K562 (cell line): Measurements from ENCODE around the gene PPP1R12B. TPM values are rescaled to one million over a fixed set of nuclear protein-coding genes. Genes with fewer than 3 reads are reported as not detected.

ENCODE experiments used
- ATAC-seq: fragments of 200-7000 bp; cut with Tn5 transposase; 3 replicates; pipeline ENCODE4 v1.9.1; 2020; ENCODE audit warnings: moderate library complexity
- BruUV-seq: library from RNA; stranded (reverse); fragments of 400-500 nt; replicated peaks from 2 replicates; lab custom pipeline; 2021; lab: Mats Ljungman, UMichigan
- CTCF ChIA-PET: fragments of 300-600 bp; formaldehyde crosslinking; extraction: SDS; loops from one replicate; lab custom pipeline; 2021; ENCODE audit warnings: low intra/inter-chr PET ratio; lab: Yijun Ruan, JAX
- POLR2A ChIA-PET: fragments of 300-600, 350-650 bp; sonication (Branson Sonifier 250); formaldehyde crosslinking; extraction: SDS; loops from one replicate; lab custom pipeline; 2021; ENCODE audit warnings: antibody characterized with exemption, inconsistent platforms; lab: Yijun Ruan, JAX
- DNase-seq, 4 experiments: peaks; one replicate each; pipeline versions ENCODE4 v3.0.0 to v3.0.0-alpha.2; 2011 to 2018; ENCODE audit warnings: low spot score in 3 of 4, mixed read lengths in 3 of 4; ENCODE audit errors: extremely low read depth in 1 of 4
- FAIRE-seq: peaks from 2 replicates; lab custom pipeline; 2011; peaks lifted over from hg19 to GRCh38; lab: Jason Lieb, UNC
- H2AFZ ChIP-seq: 2 replicates; pipeline ENCODE4 v1.6.0; 2011; ENCODE audit warnings: low read depth, low read length, control low read depth, inconsistent platforms
- H3K27ac ChIP-seq: fragments of 200-600 bp; 3 replicates; pipeline ENCODE4 v1.8.0; 2011; ENCODE audit warnings: low read depth, mild to moderate bottlenecking, control low read depth, inconsistent platforms, low read length, moderate library complexity, mixed read lengths; ENCODE audit errors: extremely low read depth
- H3K27me3 ChIP-seq, 2 experiments: fragments of 300-600 bp in 1 of 2; 2 replicates in 1 of 2; 3 replicates in 1 of 2; pipeline versions ENCODE4 v1.6.0 to v1.8.0; 2011; ENCODE audit warnings: inconsistent platforms in 2 of 2, low read length in 2 of 2, mild to moderate bottlenecking in 1 of 2, mixed read lengths in 1 of 2, moderate library complexity in 1 of 2; ENCODE audit not compliant: control insufficient read depth in 2 of 2, insufficient read depth in 2 of 2
- H3K36me3 ChIP-seq: fragments of 300-600 bp; 3 replicates; pipeline ENCODE4 v1.8.0; 2011; ENCODE audit warnings: mild to moderate bottlenecking, low read length, inconsistent platforms; ENCODE audit not compliant: control insufficient read depth, insufficient read depth
- H3K4me1 ChIP-seq, 2 experiments: fragments of 200-600 bp in 1 of 2; replicated peaks in 1 of 2; 2 replicates in 1 of 2; 3 replicates in 1 of 2; pipeline versions ENCODE4 v1.5.1 to v1.8.0; 2011; ENCODE audit warnings: inconsistent platforms in 2 of 2, low read length in 2 of 2, mild to moderate bottlenecking in 1 of 2, mixed read lengths in 1 of 2, moderate library complexity in 1 of 2; ENCODE audit not compliant: control insufficient read depth in 2 of 2, insufficient read depth in 2 of 2
- H3K4me2 ChIP-seq: 2 replicates; pipeline ENCODE4 v1.6.1; 2011; ENCODE audit warnings: low read length, control low read depth, inconsistent platforms, mixed read lengths; ENCODE audit not compliant: insufficient read depth
- H3K4me3 ChIP-seq: fragments of 200-600 bp; sonication (generic), shearing (Covaris generic); 2 replicates; pipeline ENCODE4 v1.5.1; 2016; ENCODE audit warnings: control low read depth, inconsistent platforms
- H3K79me2 ChIP-seq: fragments of 200-600 bp; 3 replicates; pipeline ENCODE4 v1.8.0; 2011; ENCODE audit warnings: low read length, inconsistent platforms; ENCODE audit not compliant: control insufficient read depth, insufficient read depth
- H3K9ac ChIP-seq, 2 experiments: 2 replicates each; pipeline versions ENCODE4 v1.6.0 to v1.6.1; 2011; ENCODE audit warnings: low read depth in 2 of 2, low read length in 2 of 2, control low read depth in 1 of 2, inconsistent platforms in 1 of 2, mild to moderate bottlenecking in 1 of 2, mixed read lengths in 1 of 2; ENCODE audit not compliant: insufficient read depth in 1 of 2
- H3K9me1 ChIP-seq: one replicate; pipeline ENCODE4 v1.6.0; 2011; ENCODE audit warnings: inconsistent platforms, mild to moderate bottlenecking, low read length, moderate library complexity; ENCODE audit not compliant: control insufficient read depth, insufficient read depth
- H3K9me3 ChIP-seq: replicated peaks from 2 replicates; pipeline ENCODE4 v1.5.1; 2011; ENCODE audit warnings: low read depth, low read length, inconsistent platforms; ENCODE audit not compliant: control insufficient read depth, insufficient read depth
- H4K20me1 ChIP-seq: replicated peaks from 2 replicates; pipeline ENCODE4 v1.6.1; 2011; ENCODE audit warnings: low read length, inconsistent platforms, mixed read lengths; ENCODE audit not compliant: control insufficient read depth, insufficient read depth
- DACH1 ChIP-seq: fragments of 450-650 bp; IDR thresholded peaks from 2 replicates; pipeline ENCODE4 v1.6.1; 2018; ENCODE audit not compliant: partially characterized antibody
- MAFG ChIP-seq: fragments of 450-650 bp; conservative IDR thresholded peaks from 2 replicates; pipeline ENCODE4 v1.6.1; 2016; ENCODE audit warnings: missing genetic modification characterization, missing compliant biosample characterization
- PHF20 ChIP-seq: fragments of 450-650 bp; IDR thresholded peaks from 2 replicates; pipeline ENCODE4 v1.6.1; 2018; ENCODE audit not compliant: partially characterized antibody
- ZNF584 ChIP-seq: fragments of 200-800 bp; sonication (Bioruptor generic); IDR thresholded peaks from 2 replicates; pipeline ENCODE4 v1.6.1; 2016; ENCODE audit warnings: low read depth, mild to moderate bottlenecking, missing genetic modification characterization, missing compliant biosample characterization
- WGBS: fragments of 100-300 bp; shearing (Covaris generic); methylation state at CpG from one replicate; pipeline ENCODE4 v1.1.6; 2016; ENCODE audit warnings: low coverage, mixed read lengths; ENCODE audit not compliant: insufficient coverage; ENCODE audit errors: missing lambda C conversion rate; 5-methylcytosine and 5-hydroxymethylcytosine counted together
- in situ Hi-C: fragments of 300-500 bp; cut with MboI; formaldehyde crosslinking; loops from 4 replicates; pipeline ENCODE4 v1.15.0; 2018; ENCODE audit warnings: inconsistent platforms, mixed read lengths
- intact Hi-C: fragments of 100-400 bp; cut with micrococcal nuclease; formaldehyde crosslinking; loops from 2 replicates; pipeline ENCODE4 v1.14.2; 2022
- polyA plus RNA-seq, 8 experiments: library from polyadenylated mRNA; depleted of rRNA in 4 of 8; stranded (reverse) in 5 of 8; unstranded in 3 of 8; fragments of >200 nt; fragmentation: Nextera tagmentation in 2 of 8; fragmentation: Illumina TruSeq in 1 of 8; extraction: Ambion mirVana in 2 of 8; extraction: Trizol in 1 of 8; gene quantifications; 2 replicates each; pipeline versions ENCODE4 v1.2.1 to v1.2.3, GENCODE V29; 2011 to 2014; ENCODE audit warnings: inconsistent platforms in 1 of 8, missing spikeins in 1 of 8
- total RNA-seq, 7 experiments: library from RNA; depleted of rRNA in 6 of 7; stranded (reverse); fragments of >200 nt in 6 of 7; fragmentation: Illumina TruSeq in 2 of 7; extraction: Trizol in 2 of 7; gene quantifications; 2 replicates each; pipeline versions ENCODE4 v1.2.1 to v1.2.3, GENCODE V29; 2011 to 2021; ENCODE audit warnings: low replicate concordance in 1 of 7

Gene PPP1R12B
- total and polyA plus RNA-seq, 9 of the 15 experiments (the other 6 are each of a cell fraction or from before 2014, with no cell fraction given): 0.73 to 16.9 (median 13.6) TPM

DNA sequence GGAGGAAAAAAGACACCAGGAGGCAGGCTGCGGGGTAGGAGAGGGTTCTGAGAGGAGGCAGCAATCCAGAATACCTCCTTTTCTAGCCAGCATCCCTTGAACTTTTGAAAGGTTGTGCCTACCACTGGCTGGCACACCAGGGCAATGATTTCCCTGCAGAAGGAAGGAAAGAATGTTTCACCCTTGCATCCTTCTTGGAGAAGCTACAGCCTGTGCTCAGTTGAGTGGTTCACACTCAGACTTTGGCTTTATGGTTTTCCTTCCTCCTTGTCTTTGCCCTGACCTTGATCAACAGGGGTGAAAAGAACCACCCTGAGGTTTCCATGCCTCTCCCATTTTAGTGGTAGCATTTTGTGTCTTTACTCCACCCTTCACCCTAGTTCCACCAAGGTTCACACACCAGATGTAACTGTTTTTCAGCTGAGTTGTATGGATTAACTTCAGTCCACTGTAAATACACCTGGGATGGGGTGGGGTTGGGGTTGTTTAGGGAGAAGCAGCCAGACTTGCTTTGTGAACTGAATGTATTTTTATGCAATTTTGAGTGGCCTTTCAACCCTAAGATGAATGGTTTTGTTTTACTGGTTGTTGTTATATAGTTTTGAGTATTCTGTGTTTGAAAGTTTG lies 239.5 kb downstream of the PPP1R12B start:
- H2AFZ ChIP-seq: no peak overlapping the region
- H3K27ac ChIP-seq: no peak overlapping the region
- no peak for TF ChIP-seq ZNF584 (CRISPR knock-in tag)
- no peak for TF ChIP-seq PHF20
- ChIA-PET CTCF (no interaction called here), POLR2A (interaction anchor here (0.6 to 3.5 kb wide), 3 partner anchors 10 to 1928 kb away, joined by 3 to 12 read pairs (median 6); partner anchors contain the start of gene MDM4)
- no peaks in the 10 kb centered on the region for H3K36me3 ChIP-seq
- H3K79me2 ChIP-seq: no peaks in the 10 kb centered on the region
- BruUV-seq: no TSS peak
- no peak for ATAC-seq
- H3K4me3 ChIP-seq: no peak overlapping the region
- no peaks in the 10 kb centered on the region for H3K27me3 ChIP-seq
- WGBS: 36% methylated on average over 1 of the region's 1 CpG
- H3K4me1 ChIP-seq: peaks cover 6 to 24% of the 10 kb centered on the region in 2 experiments; a peak in 4 of 5 replicates
- no peak for FAIRE-seq
- H3K9ac ChIP-seq: no peak overlapping the region
- peaks cover 4% of the 10 kb centered on the region; the same call in 1 of the 2 replicates for H4K20me1 ChIP-seq
- DNase-seq: no peak
- no peak overlapping the region for H3K4me2 ChIP-seq
- no peaks in the 10 kb centered on the region for H3K9me3 ChIP-seq
- H3K9me1 ChIP-seq: no peaks in the 10 kb centered on the region
- intact Hi-C loops: no loop called here
- in situ Hi-C loops: no loop called here

DNA sequence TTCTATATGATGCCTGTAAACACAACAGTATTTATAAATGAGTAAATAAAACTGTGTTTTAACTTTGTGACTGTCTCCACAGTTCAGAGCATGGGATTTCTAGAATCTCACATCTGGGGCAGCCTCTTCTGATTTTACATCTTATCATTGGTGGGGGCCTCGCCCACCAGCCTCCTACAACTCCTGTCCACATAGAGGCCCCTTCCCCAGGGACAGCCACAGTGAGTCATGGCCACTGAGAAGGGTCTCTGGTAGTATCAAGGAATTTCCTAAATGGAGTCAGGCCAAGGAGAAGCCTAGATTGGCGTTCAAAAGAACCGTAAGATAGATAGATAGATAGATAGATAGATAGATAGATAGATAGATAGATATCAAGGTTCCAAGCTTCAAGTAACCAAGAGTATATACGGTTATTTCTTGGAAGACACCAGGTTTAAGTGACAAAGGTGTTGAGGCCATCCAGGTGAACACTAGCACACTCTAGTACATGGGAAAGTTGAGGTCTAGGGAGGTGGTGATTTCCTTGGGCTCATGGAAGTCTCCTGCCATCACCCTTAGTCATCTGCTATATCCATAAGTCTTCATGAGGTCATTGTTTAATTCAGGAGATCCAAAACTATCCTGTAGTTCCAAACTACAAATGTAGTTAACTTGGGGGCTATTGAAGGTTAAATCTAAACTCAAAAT lies 240.1 kb downstream of the PPP1R12B start:
- intact Hi-C loops (no loop called here), in situ Hi-C loops (no loop called here)
- no peak overlapping the region for H3K4me2 ChIP-seq
- no peak overlapping the region for H2AFZ ChIP-seq
- H4K20me1 ChIP-seq: peaks cover 4% of the 10 kb centered on the region; the same call in 1 of the 2 replicates
- no peak overlapping the region for H3K27ac ChIP-seq
- no peaks in the 10 kb centered on the region for H3K9me1 ChIP-seq
- H3K79me2 ChIP-seq: no peaks in the 10 kb centered on the region
- H3K27me3 ChIP-seq: no peaks in the 10 kb centered on the region
- TF ChIP-seq MAFG (tag): no peak
- peak; percentile 92 for TF ChIP-seq DACH1
- BruUV-seq: no TSS peak
- ChIA-PET CTCF (no interaction called here), POLR2A (interaction anchor here (0.6 to 3.5 kb wide), 2 partner anchors 13 to 1927 kb away, joined by 3 to 12 read pairs; partner anchors contain the start of gene MDM4)
- H3K4me1 ChIP-seq: peaks cover 6 to 24% of the 10 kb centered on the region in 2 experiments; a peak in 4 of 5 replicates
- ATAC-seq: no peak
- no peaks in the 10 kb centered on the region for H3K36me3 ChIP-seq
- H3K9me3 ChIP-seq: no peaks in the 10 kb centered on the region
- FAIRE-seq: no peak
- no peak overlapping the region for H3K4me3 ChIP-seq
- 37% methylated on average over 4 of the region's 4 CpGs for WGBS
- DNase-seq: no peak
- no peak overlapping the region for H3K9ac ChIP-seq
